ENCODE measurements around the gene P3H4. TPM values are rescaled to one million over a fixed set of nuclear protein-coding genes. Genes with fewer than 3 reads are reported as not detected.
"Not testable (repeated sequence)": the region's sequence is repeated elsewhere in the genome, so short reads cannot be mapped to it uniquely, and the experiment has no call there.

The P3H4 gene
- polyA plus RNA-seq, 3 donors = 3.3 to 11.1 (median 9.7) TPM

GRCh38 chr17:41776262-41776900 lies 35.4 kb downstream of the P3H4 start:
- 82 to 90% (median 84%) methylated on average over 14 of the region's 14 CpGs for WGBS, 3 donors
- not testable (repeated sequence) for H3K27ac ChIP-seq (ENCODE audit: low read depth, low read length)

GRCh38 chr17:41775394-41776226 lies 36.1 kb downstream of the P3H4 start:
- H3K27ac ChIP-seq (ENCODE audit: low read depth, low read length) = no peak overlapping the region
- WGBS, 3 donors = 76 to 81% (median 81%) methylated on average over 12 of the region's 12 CpGs

- no peak overlapping the region for H3K27ac ChIP-seq (ENCODE audit: low read depth, low read length)
- WGBS, 3 donors = 54 to 65% (median 61%) methylated on average over 7 to 8 of the region's 8 CpGs
Measured at GRCh38 chr17:41773731-41774193, 38.0 kb downstream of the P3H4 start.

- 24 to 55% (median 44%) methylated on average over 12 of the region's 12 CpGs for WGBS, 3 donors
- no peak overlapping the region for H3K27ac ChIP-seq (ENCODE audit: low read depth, low read length)
Measured at GRCh38 chr17:41773190-41773588, 38.6 kb downstream of the P3H4 start.

- 55 to 90% (median 81%) methylated on average over 19 of the region's 19 CpGs for WGBS, 3 donors
- H3K27ac ChIP-seq (ENCODE audit: low read depth, low read length) = no peak overlapping the region
Measured at GRCh38 chr17:41772586-41773189, 39.1 kb downstream of the P3H4 start.

GRCh38 chr17:41772218-41772585 lies 39.5 kb downstream of the P3H4 start:
- no peak overlapping the region for H3K27ac ChIP-seq (ENCODE audit: low read depth, low read length)
- 31 to 94% (median 83%) methylated on average over 4 of the region's 4 CpGs for WGBS, 3 donors

- H3K27ac ChIP-seq (ENCODE audit: low read depth, low read length) = no peak overlapping the region
- 78 to 87% (median 86%) methylated on average over 17 of the region's 17 CpGs for WGBS, 3 donors
Measured at GRCh38 chr17:41771389-41772206, 40.2 kb downstream of the P3H4 start.

GRCh38 chr17:41769985-41770384 lies 41.8 kb downstream of the P3H4 start:
- WGBS, 3 donors = 72 to 84% (median 76%) methylated on average over 3 of the region's 3 CpGs
- H3K27ac ChIP-seq (ENCODE audit: low read depth, low read length) = no peak overlapping the region

- WGBS, 3 donors = 87 to 94% (median 94%) methylated on average over 16 of the region's 16 CpGs
- H3K27ac ChIP-seq (ENCODE audit: low read depth, low read length) = no peak overlapping the region
Measured at GRCh38 chr17:41769346-41769862, 42.3 kb downstream of the P3H4 start.

GRCh38 chr17:41768682-41769288 lies 43.0 kb downstream of the P3H4 start:
- WGBS, 3 donors = 92 to 94% (median 93%) methylated on average over 21 to 23 of the region's 23 CpGs
- no peak overlapping the region for H3K27ac ChIP-seq (ENCODE audit: low read depth, low read length)

GRCh38 chr17:41767324-41768042 lies 44.3 kb downstream of the P3H4 start:
- 91 to 94% (median 92%) methylated on average over 16 to 18 of the region's 18 CpGs for WGBS, 3 donors
- no peak overlapping the region for H3K27ac ChIP-seq (ENCODE audit: low read depth, low read length)

- no peak overlapping the region for H3K27ac ChIP-seq (ENCODE audit: low read depth, low read length)
Measured at GRCh38 chr17:41766135-41766534, 45.6 kb downstream of the P3H4 start.

- 89 to 94% (median 92%) methylated on average over 8 of the region's 8 CpGs for WGBS, 3 donors
- H3K27ac ChIP-seq (ENCODE audit: low read depth, low read length) = no peak overlapping the region
Measured at GRCh38 chr17:41763327-41763726, 48.4 kb downstream of the P3H4 start.

GRCh38 chr17:41762841-41763240 lies 48.9 kb downstream of the P3H4 start:
- WGBS, 3 donors = 95 to 97% (median 96%) methylated on average over 16 of the region's 16 CpGs
- H3K27ac ChIP-seq (ENCODE audit: low read depth, low read length) = no peak overlapping the region

- 85 to 97% (median 93%) methylated on average over 6 of the region's 6 CpGs for WGBS, 3 donors
- H3K27ac ChIP-seq (ENCODE audit: low read depth, low read length) = no peak overlapping the region
Measured at GRCh38 chr17:41762391-41762790, 49.4 kb downstream of the P3H4 start.

- 89 to 96% (median 90%) methylated on average over 6 of the region's 6 CpGs for WGBS, 3 donors
- no peak overlapping the region for H3K27ac ChIP-seq (ENCODE audit: low read depth, low read length)
Measured at GRCh38 chr17:41760878-41761277, 50.9 kb downstream of the P3H4 start.

- no peak overlapping the region for H3K27ac ChIP-seq (ENCODE audit: low read depth, low read length)
- 82 to 87% (median 86%) methylated on average over 9 of the region's 9 CpGs for WGBS, 3 donors
Measured at GRCh38 chr17:41758601-41759000, 53.1 kb downstream of the P3H4 start.

Measured in adipose tissue (tissue), 3 donors.